GM19240 (cell line): ENCODE results near the gene ATL2.
"Not testable (repeated sequence)": the region's sequence is repeated elsewhere in the genome, so short reads cannot be mapped to it uniquely, and the experiment has no call there.

Experiments
- DNase-seq: peaks from one replicate; pipeline ENCODE4 v3.0.0; 2011; ENCODE audit warnings: low spot score; ENCODE audit not compliant: insufficient read length

ATL2 gene

DNA sequence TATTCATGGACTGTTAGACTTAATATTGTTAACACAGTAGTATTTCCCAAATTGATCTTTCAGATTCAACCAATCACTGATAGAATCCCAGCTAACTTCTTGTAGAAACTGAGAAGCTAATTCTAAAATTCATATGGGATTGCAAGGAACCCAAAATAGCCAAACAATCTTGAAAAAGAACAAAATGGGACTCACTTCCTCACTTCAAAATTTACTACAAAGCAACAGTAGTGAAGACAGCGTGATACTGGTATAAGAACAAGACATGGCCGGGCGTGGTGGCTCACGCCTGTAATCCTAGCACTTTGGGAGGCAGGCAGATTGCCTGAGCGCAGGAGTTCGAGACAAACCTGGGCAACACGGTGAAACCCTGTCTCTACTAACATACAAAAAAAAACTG, 46.3 kb downstream of the ATL2 start:
- DNase-seq, result no peak

DNA sequence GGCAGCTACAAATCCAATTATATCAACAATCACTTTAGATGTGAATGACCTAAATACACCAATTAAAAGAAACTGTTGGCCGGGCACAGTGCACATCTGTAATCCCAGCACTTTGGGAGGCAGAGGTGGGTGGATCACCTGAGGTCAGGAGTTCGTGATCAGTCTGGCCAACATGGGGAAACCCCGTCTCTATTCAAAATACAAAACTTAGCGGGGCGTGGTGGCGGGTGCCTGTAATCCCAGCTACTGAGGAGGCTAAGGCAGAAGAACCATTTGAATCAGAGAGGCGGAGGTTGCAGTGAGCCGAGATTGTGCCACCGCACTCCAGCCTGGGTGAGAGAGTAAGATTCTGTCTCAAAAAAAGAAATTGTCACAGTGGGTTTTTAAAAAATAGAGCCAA, 49.5 kb downstream of the ATL2 start:
- no peak for DNase-seq

DNA sequence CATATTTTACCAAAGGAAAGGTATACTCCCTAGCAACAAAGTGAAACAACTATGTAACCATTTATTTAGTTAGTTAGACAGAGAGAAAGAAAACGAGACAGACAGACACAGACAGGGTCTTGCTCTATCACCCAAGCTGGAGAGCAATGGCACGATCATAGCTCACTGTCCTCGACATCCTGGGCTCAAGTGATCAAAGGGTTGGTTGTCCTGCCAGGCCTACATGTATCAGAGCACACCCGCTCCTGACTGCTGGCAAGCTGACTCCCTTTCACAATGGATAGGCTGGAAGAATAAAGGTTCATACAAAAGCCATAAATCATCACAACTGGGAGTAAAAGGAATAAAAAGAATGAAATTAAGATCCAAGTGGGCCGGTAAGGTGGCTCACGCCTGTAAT, 53.5 kb downstream of the ATL2 start:
- no peak for DNase-seq

DNA sequence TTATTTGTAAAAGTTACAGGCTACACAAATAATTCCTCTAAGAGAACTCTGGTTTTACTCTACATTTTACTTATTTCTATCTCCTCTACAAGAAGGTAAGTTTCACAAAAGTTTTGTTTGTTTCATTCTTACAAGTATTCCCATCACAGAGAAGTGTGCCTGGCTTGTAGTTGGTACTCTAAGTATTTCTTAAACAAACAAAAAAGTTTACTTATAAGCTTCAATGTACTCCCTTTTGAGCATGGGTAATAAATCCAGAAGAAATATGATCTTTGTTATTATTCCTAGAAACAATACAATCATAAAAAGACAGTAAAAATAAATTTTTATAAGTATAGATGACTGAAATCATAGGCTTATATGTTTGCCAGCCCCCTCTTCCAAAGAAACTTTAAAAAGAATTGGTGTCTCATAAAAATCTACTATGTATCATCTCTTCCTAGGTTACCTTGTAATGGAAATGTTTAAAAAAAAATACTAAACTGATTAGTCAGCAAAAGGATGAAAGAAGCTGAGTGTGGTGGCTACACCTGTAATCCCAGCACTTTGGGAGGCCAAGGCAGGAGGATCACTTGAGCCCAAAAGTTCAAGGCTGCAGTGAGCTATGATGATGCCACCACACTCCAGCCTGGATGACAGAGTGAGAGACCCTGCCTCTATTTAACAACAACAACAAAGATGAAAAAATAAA, 54.7 kb downstream of the ATL2 start:
- DNase-seq, result no peak

DNA sequence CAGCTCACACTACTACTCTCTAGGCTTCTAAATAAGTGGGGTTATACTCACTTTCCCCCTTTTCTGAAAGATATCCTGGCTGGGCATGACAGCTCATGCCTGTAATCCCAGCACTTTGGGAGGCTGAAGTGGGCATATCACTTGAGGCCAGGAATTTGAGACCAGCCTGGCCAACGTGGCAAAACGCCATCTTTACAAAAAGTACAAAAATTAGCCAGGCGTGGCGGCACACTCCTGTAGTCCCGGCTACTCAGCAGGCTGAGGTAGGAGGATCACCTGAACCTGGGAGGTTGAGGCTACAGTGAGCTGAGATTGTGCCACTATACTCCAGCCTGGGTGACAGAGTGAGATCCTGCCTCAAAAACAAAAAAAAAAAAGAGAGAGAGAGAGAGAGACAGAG, 57.8 kb downstream of the ATL2 start:
- not testable (repeated sequence) for DNase-seq

DNA sequence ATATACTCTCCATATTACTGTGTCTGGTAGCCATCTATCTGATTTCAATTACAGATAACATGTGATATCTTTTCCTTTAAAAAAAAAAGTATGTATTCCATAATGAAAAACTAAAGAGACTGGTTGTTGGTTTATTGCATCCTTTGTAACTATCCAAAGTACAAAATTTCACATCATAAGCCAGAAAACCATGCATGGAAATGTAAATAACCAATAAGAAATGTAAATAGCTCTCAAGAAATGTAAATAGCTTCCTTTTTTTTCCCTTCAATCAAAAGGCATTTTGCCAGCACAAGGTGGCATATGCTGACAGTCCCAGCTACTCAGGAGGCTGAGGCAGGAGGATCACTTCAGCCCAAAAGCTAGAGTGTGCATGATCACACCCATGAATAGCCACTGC, 59.3 kb downstream of the ATL2 start:
- DNase-seq, result no peak

DNA sequence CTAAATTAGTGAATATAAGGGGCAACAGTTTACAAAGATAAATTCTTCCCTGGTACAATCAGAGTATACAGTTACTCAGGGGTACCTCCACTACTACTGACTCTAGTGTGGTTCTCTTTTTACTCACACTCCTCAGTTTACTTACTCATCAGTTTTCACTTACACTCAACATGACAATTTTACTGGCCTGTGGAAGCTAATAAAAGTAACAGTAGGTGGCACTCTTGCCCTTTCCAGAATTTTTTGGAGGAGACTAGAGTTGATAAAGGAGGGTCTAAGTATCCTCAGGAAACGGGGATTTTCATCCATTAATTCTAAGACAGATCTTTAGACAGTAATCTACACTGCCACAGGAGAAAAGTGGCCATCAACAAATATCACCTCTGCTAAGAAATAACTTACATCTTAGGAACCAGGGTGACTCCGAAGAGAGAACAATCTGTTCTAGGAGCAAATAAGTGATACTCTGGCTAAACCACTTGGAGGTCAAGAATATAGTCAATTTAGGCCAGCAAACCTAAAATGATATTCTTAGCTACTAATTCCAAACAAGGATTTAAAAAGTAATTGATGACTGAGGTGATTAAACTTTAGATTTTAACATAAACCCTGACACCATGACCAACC, 61.3 kb downstream of the ATL2 start:
- no peak for DNase-seq

DNA sequence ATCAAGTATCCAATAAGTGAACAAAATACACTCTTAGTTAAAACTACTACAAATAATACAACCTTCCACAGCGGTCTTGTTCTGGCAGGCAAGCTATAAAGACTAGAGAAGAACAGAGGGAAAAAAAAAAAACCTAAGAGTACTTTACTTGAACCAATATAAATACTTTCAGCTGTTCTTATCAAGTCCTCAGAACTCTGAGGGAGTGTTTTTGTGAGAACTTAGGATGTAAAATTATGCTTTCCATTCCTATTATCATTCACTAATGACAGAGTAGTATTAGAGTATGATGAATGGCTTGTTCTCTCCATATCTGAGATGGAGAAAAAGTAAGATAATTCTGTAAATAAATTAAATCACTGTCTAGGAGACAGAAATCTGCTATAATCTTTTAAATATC, 68.3 kb downstream of the ATL2 start:
- DNase-seq, result no peak

DNA sequence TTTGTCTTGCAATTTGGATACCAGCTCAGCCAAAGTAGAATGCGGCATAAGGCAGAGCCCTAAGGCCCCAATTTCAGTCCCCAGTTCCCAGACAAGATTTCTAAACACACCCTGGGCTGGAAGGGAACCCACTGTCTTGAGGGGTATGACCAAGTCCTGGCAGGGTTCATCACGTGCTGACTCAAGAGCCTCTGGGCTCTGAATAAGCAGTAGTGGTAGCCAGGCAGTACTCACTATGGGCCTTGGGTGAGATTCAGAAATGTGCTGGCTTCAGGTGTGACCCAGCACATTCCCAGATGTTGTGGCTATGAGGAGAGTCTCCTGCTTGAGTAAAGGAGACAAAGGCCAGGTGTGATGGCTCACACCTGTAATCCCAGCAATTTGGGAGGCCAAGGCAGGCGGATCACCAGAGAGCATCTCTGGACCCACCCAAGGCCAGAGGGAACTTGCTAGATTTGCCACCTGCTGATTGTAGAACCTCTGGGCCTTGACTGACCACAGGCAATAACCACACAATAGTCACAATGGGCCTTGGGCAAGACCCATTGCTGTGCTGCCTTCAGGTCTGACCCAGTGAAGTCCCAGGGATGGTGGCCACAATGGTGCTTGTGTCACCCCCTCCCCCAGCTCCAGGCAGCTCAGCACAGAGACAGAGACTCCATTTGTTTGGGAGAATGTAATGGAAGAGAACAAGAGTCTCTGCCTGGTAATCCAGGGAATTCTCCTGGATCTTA, 74.9 kb downstream of the ATL2 start:
- DNase-seq, result no peak

DNA sequence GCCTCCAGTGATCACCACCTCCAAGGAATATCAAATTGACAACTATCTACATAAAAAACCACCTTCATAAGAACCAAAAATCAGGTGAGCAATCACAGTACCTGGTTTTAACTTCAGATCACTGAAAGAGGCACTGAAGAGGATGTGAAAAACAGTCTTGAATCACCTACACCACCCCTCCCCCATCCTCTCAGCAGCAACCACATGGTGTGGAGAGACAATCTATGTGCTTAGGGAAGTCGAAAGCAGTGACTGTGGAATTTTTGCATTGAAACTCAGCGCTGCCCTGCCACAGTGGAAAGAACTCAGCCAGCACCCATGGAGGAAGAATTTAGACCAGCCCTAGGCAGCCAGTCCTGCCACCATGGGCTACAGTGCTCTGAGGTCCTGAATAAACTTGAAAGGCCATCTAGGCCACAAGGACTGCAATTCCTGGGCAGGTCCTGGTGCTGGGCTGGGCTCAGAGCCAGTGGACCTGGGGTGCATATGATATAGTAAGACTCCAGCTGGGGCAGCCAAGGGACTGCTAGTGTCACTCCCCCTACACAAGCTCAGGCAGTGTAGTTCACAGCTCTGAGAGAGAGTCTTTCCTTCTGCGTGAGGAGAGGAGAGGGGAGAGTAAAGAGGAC, 75.6 kb downstream of the ATL2 start:
- no peak for DNase-seq

DNA sequence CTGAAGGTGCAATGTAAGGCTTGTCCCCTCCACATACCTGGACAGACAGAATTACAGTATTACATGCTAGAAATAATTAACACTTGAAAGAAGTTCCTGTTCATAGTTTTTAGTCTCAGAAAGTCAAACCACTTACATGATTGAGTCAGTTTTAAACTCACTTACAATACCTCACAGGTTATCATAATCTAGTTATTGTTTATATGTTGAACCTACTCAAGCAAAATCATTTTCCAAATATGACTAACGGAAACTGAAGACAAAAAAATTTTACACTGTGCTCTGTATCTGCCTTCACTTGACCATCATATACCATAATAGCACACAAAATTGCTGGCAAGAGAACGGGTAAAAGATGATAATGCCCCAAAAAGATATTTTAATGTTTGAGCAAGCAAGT, 78.5 kb downstream of the ATL2 start:
- no peak for DNase-seq

DNA sequence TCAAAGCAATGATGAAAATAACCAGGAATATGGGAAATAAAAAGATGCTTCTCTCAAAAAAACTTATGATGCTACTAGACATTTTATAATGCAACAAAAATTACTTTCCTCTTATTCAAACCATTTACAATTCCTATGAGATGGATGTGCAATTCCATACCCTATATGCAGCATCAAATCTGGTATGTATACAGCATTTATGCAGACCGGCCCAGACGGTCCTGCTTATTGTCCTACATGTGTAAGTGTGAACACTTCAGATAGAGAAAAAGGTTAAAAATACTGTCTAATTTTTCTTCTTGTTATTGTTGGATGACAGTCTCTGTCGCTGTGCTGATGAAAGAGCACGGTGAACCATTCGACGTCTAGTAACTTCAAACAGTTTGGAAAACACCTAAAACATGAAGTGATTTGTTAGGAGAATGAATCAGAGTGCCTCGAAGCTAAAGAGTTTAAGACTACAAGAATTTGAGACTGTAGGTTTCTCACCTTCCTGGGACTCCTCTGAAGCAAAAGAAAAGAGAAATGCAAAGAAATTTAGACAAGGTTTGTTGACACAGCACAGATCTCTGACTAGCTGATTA, 80.8 kb downstream of the ATL2 start:
- DNase-seq, result no peak

DNA sequence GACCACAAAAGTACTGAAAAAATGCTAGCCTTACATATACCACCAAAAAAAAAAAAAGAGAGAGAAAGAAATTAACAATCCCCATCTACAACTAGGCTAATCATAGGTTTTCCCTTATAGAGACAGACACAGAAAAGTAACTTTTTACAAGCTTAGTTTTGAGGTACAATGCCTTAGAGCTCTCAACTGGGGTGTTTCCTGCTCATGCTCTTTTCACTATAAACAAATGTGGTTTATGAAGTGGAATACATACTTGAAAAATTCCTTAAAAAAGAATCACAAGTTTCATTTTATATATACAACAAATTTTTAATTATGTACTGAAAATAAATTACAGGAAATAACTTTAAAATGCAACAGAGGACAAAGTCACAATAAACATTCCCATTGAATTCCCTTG, 82.5 kb downstream of the ATL2 start:
- DNase-seq, result no peak

DNA sequence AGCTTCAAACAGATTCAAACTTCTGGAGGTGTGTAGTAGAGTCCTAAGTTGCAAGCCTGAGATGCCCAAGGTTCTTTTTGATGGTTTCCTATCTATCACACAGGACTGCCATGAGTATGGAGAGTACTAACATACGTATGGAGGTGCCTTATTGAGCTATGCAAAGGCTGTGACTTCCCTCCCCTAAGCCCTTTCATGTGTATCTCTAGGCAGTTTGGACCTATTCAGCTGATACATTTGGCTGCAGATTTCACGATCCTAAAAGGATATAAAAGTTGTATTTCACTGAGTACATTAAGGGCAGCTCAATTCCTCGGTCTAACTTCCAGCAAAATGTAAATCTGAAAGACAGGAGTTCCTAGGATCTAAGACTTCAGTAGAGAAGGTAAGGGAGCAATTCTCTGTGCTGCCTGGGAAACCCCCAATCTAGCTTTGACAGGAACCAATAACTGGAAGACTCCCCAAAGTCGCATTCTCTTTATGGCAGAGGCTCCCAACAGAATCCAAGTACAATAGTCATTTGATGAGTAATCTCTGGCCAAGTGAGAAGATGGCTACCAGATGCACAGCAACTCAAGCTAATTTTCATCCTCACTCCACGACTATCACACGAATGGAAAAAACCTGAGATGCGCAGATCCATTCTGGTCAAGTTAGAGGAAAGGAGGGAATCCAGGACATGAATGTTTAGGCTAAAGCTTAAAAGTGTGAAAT, 83.8 kb downstream of the ATL2 start:
- no peak for DNase-seq

DNA sequence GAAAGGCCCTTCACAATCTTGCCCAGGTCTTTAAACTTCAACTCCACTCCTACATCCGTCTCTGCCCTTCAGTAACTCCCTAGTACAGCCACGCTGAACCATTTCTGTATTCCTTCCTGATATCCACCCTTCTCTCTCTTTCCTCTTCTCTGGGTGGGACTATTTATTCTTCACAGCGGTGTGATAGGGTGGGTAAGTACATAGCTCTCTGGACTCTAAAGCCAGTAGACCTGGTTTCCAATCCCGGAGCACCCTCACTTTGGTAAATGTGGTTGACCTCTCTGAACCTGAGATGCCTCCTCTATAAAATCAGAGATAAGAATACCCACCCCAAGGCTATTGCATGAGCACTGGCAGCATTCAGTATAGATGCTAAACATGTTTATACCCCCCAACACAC, 86.7 kb downstream of the ATL2 start:
- no peak for DNase-seq

DNA sequence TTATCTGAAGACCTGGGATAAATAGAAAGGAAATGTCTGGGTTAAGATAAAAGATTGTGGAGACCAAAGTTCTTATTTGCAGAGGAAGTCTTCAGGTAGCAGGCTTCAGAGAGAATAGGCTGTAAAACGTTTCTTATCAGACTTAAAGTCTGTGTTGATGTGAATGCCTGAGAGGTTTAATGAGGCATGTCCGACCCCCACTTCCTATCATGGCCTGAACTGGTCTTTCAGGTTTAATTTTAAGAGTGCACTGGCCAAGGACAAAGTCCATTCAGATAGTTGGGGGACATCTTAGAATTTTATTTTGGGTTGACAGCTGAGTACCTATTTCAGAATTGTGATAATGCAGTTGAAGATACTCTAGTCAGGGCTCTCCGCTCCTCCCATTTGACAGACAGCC, 92.1 kb downstream of the ATL2 start:
- DNase-seq, result no peak

DNA sequence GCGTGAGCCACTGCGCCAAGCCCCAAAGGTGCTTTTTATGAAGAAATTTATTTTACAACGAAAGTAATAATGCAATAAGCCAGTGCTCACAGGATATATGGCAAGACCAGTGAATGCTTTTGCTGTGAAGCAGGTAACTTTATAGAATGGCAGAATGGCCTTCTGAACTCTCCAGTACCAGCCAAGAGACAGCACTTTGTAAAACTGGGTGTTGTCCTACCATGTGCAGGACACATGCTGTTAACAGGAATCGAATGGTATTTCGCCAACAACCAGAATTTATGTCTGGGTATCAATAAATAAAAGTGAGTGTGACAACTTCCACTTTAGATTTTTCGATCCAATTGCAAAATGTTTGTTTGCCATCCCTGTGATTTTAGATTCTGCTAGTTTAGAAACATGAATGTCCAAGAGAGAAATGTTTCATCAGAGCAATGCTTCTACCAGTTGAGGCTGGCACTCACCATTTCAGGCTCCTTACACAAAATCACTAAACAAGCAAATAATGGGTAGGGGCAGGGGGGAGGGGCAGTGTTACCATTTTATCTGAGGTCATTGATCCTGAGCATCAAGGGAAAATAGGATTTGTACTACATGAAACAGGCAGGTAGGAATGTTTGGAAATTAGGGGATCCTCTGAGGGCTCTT, 95.9 kb downstream of the ATL2 start:
- DNase-seq, result no peak

DNA sequence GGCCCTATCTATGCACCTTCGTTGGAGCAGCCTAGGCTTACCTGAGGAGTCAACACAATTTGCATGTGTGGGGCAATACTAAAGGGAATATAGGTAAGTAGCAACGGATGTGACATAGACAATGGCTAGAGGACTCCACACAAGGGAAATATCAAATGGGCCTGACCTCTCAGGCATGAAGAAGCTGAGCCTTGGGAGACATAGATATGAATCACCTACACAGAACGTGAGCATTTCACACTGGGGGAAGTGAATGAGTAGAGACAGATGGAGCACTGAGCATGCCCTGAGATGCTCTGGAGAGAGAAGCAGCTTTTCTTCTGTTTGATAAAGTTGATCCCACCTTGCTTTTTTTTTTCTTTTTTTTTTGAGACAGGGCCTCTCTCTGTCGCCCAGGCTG, 97.9 kb downstream of the ATL2 start:
- DNase-seq, result no peak

DNA sequence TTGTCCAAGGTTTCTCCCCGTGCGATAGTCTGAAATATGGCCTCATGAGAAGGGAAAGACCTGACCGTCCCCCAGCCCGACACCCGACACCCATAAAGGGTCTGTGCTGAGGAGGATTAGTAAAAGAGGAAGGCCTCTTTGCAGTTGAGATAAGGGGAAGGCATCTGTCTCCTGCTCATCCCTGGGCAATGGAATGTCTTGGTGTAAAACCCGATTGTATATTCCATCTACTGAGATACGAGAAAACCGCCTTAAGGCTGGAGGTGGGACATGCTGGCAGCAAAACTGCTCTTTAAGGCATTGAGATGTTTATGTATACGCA, 99.0 kb downstream of the ATL2 start:
- DNase-seq, result not testable (repeated sequence)

DNA sequence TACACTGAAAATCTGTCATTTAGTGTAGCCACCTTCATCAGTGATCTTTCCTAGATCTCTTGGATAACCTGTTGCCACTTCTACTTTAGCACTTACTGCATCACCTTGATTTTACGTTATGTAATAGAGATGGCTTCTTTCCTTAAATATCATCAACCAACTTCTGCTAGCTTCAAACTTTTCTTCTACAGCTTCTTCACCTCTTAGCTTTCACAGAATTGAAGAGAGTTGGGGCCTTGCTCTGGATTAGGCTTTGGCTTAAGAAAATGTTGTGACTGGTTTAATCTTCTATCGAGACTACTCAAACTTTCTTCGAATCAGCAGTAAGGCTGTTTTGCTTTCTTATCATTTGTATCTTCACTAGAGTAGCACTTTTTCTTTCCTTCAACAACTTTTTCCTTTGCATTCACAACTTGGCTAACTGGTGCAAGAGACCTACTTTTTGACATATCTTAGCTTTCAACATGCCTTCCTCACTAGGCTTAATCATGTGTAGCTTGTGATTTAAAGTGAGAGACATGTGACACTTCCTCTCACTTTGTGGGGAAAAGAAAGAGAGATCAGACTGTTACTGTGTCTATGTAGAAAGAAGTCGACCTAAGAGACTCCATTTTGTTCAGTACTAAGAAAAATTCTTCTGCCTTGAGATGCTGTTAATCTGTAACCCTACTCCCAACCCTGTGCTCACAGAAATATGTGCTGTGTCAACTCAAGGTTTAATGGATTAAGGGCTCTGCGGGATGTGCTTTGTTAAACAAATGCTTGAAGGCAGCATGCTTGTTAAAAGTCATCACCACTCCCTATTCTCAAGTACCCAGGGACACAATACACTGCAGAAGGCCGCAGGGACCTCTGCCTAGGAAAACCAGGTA, 99.6 kb downstream of the ATL2 start:
- DNase-seq, result no peak
